Activated naive CD4-positive, alpha-beta T cell treated with Interleukin-2 at 50 U/mL for 16 hours (primary cell): ENCODE measurements around the gene TIFAB.

Experiments
- DNase-seq: peaks from one replicate; pipeline ENCODE4 v3.0.0-alpha.2; 2020

TIFAB gene

DNA sequence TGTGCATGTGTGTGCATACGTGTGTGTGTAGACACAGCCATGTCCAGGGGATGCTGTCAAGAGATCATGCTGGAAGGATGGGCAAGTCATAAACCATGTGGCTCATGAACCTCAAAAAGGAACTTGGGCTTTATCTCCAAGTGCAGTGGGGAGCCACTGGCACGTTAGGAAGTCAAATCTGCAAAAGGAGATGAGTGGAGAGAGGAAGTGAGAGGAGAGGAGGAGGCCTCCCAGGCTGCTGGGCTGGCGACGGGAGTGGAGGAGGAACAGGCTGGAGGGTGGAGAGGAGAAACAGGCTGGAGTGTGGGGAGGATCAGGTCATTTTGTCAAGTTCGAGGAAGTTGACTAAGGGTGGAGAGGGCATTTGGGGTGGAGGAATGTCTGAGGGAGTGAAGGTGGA lies 29.2 kb upstream of the TIFAB start:
- no peak for DNase-seq

DNA sequence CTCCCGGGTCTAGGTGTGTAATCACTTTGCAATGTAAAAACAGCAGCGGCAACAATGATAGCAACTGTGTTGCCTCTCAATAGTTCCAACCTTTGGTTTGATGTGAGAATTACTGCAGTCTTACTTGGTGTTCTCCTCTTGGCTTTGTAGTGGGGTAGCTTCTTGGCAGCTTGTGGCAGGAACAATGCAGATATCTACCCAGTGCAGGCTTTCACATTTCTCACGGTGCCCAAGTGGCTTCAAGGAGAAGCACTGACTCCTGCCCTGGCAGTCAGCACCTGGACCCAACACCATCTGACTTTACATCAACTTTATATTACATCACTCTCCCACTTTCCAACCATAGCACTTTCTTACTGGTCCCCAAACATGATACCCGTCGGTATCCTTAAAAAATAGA lies 28.4 kb upstream of the TIFAB start:
- DNase-seq = no peak

DNA sequence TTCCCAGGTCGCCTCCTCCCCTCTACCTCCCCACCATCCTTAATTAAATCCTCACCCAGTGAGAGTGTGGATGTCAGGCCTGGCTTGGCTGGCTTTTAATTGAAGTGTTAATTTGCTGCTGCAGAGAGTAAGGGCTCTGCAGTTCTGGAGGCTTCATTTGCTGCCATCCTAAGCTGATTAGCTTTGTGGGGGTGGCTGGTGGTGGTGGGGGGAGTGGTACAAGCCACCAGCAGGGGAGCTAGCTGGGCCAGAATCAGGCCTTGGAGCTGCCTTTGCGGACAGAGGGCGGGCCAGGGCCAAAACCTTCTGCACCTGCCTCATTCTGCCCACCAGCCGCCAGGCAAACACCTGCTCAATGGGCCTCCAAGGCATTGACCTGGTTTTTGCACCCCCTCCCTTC lies 26.8 kb upstream of the TIFAB start:
- DNase-seq = no peak

DNA sequence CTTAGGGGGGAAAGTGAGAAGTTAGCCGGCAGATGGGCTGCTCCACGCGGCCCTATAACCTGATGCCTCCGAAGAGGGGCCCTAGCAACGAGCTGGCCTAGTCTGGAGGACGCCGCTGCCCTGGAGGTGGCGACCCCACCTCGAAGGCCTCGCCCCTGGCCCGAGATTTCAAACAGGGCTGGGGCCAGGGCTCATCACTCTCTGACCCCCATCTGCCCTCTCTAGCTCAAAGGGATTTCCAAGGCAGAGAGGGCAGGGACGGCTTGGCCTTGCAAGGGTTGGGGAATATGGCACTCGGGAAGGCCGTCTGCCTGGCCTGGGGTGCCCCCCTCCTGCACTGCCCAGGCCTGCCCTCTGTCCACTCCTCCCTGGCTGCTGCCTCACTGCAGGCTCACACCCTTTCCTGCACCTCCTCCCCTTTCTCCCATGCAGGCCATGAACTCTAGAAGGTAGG lies 25.5 kb upstream of the TIFAB start:
- no peak for DNase-seq

DNA sequence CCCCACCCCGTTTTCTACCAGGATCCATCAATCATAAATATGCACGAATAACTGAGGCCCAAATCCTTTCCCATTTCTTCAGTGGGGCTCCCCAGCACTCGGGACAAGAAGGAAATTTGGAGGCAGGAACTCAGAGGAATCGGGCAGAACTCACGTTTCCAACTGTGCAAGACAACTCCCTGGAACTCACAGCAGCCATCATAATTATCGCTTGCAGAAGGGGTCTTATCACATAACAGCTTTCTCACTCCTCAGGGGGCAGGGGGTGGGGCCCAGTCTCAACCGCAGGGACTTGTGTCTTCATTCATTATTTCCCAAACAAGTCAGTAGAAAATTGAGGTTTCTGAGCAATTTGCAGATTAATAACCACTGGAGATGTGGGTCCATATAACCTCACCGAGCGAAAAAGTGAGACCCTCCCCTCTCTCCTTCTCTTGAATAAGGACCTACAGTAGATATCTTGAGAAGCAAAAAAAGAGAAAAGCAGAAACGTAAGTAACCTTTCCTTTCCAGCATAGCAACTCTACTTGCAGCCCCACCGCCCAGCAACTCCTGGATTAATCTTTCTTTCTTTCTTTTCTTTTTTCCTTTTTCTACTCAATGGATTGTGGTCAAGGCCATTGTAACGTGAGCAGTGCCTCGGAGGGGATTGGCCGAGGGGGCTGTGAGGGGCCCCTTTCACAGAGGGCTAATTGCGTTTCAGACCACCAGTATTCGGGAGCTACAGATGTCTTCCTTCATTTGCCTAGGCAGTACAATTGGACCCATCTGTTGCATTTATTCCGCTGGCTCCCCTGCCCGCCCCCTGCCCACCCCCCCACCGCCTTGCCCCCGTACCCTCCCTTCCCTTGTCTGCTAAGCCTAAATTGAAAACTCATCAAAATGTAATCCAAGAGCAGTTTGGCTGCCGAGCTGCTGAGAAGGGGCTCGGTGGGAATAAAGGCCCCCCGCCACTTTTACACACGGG lies 24.7 kb upstream of the TIFAB start:
- DNase-seq = no peak

DNA sequence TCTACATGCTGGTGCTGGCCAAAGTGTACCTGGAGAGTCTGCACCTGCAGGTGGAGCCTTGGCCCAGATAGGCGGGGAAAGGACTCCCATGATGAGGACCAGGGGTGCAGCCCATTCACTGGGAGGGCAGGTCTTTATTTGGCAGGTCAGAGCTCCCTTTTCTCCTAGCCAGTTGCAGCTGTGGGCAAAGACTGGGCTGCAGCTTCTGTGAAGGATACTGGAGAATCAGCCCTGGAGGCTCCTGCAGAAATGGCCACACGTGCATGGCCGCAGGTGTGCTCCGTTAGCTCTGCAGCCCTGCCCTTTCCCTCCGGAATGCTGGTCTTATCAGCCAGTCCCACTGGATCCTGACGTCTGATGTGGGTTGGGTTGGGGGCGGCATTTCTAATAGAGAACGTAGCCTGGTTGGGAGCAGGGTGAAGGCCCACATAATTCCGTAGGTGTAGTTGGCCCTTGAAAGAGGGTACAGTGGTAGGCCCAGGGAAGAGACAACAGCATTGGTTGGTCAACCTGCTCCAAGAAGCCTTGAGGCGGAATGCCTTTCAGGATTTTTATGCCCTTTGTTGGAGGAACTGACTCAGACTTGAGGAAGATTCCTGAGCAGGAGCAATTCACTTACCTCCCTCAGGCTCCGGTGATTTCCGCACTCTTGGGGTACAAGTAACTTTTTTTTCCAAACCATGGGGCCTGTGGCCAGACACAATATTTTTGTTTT lies 22.0 kb upstream of the TIFAB start:
- DNase-seq = no peak

DNA sequence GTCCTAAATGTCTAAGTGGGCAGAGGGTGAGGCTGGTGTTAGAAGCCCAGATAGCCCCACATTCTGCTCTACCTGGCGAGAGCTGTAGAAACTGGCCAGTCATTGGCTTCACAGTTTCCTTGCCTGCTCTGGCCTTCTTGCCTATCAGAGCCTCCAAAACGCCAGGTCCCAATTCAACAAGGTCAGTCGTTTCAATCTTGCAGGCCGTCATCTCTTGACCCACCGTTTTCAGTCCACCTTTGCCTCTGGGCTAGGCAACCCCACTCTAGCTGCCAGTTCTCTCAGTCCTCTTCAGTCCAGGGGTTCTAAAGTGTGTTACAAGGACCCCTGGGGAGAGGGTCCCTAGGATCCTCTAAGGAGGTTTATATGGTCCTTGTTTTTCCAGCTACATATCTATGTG lies 20.0 kb upstream of the TIFAB start:
- no peak for DNase-seq

DNA sequence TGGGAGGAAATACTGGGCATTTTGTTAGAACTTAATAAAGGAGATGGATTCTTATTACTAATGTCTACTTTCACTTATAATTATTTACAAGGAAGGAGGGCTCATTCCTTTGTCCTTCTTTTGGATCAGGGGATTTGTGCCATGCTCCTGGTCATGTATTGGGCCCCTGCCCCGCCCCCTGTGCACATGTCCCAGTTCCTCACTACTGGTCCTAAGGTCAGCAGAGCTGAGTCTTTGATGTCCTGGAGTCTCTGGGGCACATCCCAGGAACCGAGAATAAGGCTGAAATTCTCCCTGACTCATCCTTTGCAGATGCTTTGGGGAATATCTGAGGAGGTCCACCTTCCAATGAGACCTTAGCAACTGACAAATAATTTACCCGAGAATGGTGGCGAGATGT lies 19.6 kb upstream of the TIFAB start:
- no peak for DNase-seq

DNA sequence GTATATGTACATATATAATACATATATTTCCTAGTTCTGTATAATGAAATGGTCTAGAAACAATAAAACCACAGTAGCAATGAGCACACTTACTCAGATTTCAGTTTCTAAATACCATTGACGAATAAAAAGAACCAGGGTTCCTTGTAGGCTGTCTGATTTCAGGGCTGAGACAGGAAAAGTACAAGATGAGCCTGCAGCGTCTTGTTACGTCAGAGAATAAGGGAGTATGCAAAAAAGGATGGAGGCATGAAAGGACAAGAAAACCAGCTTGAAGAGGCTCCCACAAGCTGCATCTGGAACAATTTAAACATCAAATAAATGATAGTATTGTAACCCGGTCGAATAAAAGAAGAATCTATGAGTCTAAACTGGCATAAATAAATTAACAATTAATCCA lies 17.8 kb upstream of the TIFAB start:
- DNase-seq = no peak

DNA sequence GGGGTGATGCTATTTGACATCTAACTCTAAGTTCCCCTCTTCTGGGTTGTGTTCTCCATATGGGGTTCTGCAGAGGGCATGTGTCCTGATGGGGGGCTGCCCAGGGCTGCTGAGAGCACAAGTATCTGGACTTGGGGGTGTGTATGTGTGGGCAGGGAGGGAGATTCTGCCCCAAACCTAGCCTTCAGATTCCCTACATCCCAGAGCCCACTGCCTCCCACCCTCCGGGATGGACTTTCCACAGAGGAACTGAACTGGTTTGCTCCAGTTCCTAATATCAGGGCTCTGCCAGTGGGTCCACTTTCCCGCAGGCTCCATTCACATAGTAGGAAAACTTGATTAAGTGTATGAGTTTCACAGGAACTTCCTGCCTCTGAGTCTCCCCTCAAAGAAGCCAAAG lies 16.4 kb upstream of the TIFAB start:
- no peak for DNase-seq

DNA sequence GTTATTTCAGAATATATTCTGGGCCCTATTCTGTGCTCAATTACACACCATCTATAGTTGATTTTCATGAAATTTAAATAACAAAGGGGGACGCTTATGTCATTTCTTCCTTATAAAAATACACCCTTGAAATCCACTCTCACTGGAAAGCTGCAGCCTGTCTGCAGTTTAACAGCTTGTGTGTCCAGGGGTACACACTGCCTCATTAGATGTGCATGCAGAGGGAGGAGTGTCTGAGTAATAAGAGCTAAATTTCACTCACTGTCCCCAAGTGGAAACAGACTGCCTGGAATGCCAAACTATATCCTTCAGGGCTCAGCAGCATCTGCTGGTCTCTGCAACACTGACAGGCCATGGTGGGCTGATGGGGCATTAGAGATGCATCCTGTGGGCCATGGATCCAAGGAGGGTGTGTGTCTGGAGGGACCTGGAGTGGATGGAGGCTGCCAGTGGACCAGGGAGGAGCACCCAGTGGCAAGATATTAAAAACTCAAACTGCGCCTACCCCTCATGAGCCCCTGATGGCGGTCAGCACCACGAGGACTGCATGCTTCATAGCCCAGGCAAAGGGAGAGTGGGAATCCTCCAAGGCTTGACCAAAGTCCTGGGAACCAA lies 15.8 kb upstream of the TIFAB start:
- no peak for DNase-seq

DNA sequence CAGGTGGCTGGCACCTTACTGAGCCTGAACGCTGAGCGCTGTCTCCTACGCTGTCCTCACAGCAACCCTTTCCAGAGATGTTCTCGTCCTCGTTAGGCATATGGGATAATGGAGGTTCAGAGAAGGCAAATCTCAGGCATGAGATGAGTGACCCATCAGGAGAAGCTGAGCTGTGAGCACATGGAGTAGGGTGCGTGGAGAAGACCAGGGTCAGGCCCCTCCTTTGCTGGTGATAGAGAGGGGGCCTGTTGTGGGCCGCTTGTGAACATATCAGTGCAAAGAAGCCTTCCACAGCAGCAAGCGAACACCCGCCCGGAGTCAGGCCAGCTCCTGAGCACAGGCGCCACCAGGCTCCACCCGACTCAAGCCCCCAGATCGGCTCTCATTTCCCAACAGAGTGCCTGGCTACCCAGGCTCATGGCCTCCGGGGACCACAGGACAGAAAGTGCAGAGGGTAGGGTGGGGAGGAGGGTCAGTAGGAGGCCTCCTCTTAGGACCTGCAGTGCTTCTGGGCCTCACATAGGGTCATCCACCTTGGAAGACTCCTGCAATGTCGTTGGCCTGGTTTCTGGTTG lies 15.0 kb upstream of the TIFAB start:
- DNase-seq = no peak

DNA sequence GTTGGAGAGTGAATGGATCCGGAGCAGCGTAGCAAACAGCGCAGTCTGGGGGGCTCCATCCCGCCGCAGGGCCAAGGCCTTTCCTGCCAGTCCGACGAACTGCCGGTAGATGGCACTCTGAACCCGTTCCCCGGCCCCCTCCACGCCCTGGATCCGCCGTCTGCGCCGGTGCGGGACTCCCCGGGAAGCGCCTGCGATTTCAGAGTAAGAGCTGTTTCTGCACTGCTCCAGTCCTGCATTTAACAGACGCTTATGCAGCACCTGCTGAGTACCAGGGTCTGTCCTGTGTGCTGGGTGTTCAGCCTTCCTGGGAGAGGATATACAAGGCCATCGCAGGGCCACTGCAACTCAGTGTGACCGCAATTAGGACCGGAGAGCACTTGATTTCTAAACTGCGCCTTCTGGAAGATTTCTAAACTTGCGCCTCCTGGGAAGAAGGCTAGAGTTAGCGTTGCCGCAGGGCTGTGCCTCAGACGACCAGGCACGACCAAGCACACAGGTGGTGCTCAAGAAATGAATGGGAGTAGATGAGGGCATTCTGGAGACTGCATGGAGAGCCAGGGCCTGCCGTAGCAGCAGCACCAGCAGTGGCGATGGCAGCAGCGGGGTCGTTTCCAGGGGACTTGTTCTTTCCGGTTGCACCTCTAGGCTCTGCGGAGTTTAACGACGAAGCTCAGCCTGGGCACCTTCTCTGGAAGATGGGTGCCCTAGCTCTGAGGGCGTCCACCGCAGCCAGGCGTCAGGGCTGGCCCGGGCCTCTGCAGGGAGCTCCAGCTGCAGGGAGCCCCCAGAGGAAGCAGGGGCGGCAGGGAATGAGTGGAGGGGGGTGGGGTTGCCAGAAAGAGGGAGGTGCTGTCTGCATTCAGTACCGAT lies 14.3 kb upstream of the TIFAB start:
- peak; percentile 64 for DNase-seq

DNA sequence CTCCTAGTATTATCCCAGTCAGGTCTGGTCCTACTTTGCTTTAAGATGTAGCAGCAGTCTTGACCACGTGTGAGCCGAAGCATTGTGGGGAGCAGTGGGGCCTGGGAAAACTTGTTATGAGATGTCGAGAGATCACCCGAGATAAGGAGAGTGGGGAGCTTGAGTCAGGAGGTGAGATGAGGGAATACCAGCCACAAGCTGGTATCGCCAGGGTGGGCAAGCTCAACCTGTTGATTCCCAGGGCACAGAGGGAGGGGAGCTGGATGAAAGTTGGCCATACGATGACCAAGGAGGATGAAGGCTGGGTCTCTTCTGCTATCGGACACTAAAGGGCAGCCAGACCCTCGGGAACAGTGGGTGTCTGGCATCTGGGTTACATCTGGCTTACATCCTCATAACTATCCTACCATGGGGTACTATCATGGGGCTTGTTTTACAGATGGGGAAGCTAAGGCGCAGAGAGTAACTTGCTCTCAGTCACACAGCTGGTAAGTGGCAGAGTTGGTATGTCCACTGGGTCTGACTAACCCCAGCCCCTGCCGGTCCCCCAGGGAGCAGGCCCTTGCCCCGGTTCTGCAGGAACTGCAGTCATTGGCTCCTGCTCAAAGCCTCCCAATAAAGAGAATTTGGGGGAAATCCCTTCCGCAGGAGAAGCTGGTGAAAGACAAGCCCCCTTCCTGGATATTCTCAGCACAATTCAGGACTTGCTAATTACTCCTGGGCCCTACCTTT lies 13.4 kb upstream of the TIFAB start:
- no peak for DNase-seq

DNA sequence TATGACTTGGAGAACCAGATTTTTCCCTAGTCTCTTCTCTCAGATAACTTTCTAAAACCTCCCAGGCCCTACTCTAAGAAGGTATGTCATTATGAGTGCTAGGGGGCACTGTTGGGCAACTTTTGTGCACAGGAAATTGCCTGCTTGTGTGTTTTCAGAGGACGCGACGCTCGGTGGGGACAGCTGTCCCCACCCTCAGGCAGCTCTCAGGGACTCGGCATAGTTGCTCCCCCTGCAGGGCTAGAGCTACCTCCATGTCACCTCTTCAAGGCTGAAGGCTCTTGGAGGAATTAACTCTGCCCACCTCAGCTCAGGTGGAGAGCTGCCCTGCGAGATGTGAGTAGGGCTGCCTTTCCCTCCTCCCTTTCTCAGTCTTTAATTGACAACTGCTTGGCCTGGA lies 10.2 kb upstream of the TIFAB start:
- peak; percentile 30 for DNase-seq

DNA sequence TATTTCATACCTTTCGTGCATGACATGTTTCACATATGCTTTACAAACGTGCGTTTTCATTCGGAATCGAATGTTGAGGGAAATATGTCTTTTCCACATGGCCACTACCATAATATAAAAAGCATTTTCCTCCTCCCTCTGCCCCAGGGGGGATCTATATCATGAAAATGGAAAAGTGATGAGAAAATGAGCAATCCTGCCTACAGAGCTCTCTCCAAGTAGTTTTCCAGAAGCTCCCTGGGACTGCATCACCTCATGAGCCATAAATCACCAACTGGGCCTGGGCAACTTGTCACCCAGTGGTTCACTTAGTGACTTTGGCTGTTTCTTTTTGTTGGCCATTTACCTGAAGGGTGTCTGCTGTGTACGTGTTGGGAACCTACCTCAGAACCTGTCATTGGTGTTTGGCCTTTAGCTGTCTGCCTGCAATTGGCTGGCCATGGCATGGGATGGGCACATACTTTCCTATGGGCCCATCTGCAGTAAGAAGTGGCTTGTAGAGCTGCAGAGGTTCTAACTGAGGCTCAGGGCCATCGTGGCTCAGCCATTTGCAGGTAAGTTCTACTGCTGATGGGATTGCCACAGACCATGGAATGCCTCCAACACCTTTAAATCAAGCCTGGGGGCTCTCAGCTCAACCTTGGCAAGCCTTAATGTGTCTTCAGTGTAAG lies 9.5 kb upstream of the TIFAB start:
- DNase-seq = no peak

DNA sequence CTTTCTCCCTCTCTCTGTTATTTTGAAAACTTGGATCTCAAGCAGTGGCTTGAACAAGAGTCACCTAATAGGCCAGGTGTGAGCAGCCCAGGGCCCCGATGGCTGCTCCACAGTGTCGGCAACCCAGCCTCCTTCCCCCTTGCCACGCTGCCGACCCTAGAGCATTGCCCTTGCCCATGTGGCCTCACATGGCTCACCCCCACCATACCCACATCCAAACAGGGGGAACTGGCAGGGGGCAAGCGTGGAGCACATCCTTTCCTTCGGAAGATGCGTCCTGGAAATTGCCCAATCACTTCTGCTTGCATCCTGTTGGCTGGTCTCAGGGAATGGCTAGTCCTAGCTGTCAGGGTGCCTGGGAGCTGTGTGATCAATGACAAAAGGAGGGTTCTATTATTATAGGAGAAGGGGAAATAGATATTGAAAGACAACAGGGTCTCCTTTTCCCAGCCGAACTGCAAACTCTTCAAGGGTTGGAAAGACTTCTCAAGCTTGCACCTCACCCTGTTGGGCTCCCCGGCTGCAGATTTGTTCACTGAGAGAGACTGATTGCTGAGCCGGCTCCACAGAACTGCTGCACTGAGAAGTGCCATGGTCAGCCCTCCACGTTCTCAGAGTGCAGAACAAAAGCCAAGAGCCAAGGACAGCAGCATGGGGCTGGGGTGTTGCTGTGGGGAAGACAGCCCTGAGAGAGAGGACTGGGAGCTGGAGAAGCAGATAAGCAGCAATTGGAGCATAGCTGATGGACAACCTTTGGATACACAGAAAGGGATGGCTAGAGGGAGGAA lies 8.3 kb upstream of the TIFAB start:
- no peak for DNase-seq

DNA sequence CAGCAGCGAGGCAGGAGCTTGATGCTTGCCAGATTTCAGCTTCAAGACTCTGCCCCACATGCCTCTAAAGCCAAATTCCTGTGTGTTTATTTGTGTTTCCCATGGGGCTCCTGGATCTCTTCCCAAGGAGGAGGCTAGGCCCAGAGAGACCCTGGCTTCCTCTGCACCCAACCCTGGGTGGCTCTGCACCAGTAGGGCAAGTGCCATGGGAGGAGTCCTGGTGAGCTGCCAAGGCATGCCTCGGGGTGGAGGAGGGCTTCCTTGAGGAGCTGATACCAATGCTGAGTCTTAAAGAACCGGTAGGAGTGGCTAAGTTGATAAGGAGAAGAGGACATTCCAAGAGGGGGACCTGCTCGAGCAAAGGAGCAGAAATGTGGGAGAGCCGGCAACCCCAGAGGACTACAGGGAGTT lies 6.8 kb upstream of the TIFAB start:
- DNase-seq = no peak

DNA sequence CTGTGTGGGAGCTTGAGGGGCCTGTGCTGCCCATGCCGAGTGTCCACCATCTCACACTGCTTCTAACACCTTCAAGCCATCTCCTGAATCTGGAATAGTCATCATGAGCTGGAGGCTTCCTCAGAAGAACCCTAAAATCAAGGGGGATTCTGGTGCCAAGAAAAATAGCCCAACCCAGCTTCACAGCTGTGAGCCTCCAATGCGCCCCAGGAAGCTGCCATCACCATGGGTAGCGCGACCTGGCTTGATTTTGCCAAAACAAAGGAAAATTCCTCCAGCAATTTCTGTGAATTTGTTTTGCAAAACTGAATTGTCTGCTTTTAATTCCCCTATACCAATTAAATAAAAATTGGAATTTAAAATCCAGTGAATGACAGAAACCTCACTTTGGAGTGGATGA lies 6.2 kb upstream of the TIFAB start:
- no peak for DNase-seq

DNA sequence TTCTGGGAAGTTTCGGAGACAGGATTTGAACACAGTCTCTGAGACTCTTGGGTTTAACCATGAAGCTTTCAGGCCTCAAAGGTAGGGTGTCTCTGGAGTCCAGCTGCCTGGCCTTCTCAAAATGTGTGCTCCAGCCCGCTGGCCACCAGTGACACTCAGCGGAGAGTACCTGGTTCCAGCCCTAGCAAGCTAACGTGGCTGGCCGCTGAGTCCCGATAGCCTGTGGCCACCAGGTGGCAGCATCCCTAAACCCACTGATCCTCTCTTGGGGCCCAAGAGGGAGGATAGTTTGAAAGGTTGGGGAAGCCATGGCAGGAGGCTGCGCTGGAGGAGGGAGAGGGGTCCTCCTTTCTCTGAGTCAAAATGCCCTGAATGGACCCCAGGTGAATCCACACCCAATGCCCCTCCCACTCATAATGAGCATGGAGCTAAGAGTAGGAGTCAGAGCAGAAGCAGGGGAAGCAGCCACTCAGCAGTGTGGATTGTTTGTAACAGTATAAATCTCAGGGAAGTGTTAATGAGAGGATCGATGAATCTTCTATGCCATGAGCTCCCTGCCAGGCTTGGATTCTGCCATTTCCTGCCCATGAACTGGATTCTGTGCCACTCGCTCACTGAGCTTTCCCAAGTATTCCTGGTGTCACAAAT lies 5.4 kb upstream of the TIFAB start:
- peak; percentile 58 for DNase-seq
